ENCODE results near the gene DTX3L.
"Not testable (repeated sequence)": the region's sequence is repeated elsewhere in the genome, so short reads cannot be mapped to it uniquely, and the experiment has no call there.

The DTX3L gene

DNA sequence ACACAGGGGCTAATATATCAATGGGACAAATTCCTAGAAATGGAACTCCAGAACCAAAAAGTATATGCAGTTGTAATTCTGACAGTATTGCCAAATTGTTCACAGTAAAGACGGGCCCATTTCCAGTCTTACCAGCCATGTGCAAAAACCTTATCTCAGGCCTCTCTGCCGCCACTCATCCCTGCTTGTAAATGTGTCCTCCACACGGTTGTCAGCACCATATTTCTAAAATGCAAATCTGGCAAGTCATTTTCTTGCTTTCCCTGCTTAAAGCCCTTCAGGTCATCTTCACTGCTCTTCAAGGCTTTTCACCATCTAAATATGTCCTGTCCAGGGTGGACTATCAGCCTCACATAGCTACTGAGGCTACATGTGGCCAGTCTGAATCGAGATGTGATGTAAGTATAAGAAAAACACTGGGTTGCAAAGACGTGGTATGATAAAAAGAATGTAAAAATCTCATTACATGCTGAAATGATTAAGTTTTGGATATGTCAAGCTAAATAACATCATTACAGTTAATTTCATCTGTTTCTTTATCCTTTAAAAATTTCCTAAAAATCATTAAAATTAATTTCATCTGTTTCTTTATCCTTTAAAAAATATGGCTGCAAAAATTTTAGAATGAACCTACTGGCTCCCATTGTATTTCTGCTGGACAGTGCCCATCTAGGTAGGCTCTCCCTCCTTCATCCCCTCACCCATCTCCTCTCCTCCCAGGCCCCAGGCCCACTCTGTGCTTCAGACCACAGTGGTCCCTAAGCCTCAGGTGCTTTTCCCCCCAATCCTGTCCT is 1.0 kb upstream of the DTX3L start:
- DNase-seq (ENCODE audit: low read depth in 2 of 2): no peak

DNA sequence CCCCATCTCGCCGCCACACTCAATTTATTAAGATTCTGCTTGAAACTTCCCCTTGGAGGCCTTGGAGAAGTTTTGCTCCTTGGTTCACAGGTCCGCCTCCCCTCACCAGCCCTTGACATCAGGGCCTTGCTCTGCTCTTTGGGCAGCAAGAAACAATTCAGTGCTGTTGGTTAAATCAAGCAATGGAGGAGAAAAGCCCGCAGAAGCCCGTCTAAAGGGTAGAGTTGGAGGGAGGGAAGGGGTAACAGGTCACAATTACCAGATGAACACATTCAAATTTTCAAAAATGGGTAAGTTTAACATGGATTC is 467 bp upstream of the DTX3L start:
- DNase-seq (ENCODE audit: low read depth in 2 of 2): no peak

DNA sequence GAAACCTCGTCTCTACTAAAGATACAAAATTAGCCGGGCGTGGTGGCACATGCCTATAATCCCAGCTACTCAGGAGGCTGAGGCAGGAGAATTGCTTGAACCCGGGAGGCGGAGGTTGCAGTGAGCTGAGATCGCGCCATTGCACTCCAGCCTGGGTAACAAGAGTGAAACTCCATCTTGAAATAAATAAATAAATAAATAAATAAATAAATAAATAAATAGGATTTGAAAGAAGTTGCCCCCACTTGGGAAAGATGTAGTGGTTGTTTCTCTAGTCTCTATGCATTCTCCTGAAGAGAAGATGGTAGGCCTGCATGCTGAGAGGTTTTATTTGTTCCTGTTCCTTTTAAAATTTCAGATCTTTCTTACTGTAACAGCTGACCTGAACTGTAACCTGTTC is 4.0 kb downstream of the DTX3L start:
- not testable (repeated sequence) for DNase-seq (ENCODE audit: low read depth in 2 of 2)

DNA sequence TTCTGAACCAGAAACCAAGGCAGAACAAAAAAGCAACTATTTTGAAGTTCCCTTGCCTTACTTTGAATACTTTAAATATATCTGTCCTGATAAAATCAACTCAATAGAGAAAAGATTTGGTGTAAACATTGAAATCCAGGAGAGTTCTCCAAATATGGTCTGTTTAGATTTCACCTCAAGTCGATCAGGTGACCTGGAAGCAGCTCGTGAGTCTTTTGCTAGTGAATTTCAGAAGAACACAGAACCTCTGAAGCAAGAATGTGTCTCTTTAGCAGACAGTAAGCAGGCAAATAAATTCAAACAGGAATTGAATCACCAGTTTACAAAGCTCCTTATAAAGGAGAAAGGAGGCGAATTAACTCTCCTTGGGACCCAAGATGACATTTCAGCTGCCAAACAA is 4.6 kb downstream of the DTX3L start:
- DNase-seq (ENCODE audit: low read depth in 2 of 2): no peak

DNA sequence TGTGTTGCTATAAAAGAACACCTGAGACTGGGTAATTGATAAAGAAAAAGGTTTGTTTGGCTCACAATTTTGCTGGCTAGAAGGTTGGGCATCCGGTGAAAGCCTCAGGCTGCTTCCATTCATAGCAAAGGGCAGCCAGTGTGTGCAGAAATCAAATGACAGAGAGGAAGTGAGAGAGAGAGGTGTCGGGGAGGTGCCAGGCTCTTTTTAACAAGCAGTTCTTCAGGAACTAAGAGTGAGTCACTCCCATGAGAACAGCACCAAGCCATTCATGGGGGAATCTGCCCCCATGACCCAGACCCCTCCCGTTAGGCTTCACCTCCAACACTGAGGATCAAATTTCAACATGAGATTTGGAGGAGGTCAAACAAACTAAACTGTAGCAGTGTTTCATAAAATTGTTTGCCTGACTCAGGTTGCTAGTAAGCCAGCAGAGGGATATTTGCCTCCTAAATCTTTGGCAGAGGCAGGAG is 8.8 kb downstream of the DTX3L start:
- no peak for DNase-seq (ENCODE audit: low read depth in 2 of 2)

DNA sequence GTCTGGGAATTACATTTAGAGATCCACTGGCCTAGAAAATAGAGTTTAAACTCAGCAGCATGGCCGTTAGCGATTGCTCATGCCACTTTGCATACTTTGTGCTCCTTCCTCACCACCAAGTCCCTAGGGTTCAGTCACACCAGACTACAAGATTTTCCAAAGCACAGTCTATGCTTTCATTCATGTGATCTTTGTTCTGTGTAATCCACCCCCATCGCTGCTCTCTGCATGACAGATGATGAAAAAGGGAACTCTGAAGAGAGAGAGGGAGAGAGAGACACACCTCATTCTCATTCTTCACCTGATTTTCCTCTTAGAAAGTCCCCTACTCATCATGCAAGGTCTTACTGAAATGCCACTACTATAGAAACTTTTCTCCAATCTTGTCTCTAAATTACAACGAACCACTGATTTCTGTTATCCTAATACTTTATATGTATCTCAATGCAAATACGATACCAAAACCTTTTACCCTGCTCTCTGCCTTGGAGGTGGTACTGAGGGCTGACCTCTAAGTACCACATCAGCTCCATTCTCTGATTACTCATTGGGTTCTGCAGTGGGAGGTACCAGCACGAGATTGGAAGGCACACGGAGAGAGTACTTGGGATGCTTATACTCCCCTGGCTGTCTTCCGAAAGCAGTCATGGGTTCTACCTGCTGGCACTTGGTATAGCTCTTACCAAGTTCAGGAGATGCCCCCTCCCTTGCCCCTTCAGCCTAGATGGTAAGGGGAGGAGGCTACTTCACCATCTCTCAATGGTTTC is 12.2 kb downstream of the DTX3L start:
- DNase-seq (ENCODE audit: low read depth in 2 of 2): no peak

DNA sequence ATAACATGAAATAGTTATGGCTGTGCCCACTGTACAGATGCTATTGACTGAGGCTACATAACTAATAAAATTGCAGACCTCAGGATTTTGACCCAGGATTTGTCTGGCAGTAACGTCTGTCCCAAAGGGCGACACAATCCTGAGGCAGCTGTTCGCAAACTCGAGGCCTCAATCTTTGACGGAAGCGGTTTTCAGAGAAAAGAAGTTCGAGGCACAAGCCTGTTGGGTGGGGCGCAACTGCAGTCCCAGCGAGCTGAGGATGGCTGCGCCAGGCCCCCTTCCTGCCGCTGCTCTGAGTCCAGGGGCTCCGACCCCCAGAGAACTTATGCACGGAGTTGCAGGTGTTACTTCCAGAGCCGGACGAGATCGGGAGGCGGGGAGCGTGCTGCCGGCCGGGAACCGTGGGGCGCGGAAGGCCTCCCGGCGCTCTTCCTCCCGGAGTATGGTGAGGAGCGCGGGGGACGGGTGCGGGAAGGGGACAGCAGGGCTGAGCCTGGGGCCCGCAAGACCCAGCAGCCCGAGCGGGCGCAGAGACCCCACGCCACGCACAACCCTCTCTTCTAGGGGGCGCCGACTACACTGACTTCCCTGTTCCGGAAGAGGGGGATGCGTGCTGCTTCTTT is 13.4 kb downstream of the DTX3L start, which contains the start of gene PARP15:
PARP15 (plus strand) TSS at position 242 of the 623 bp plus-strand sequence; CDS start at position 260, 18 bp downstream.
- no peak for DNase-seq (ENCODE audit: low read depth in 2 of 2)

DNA sequence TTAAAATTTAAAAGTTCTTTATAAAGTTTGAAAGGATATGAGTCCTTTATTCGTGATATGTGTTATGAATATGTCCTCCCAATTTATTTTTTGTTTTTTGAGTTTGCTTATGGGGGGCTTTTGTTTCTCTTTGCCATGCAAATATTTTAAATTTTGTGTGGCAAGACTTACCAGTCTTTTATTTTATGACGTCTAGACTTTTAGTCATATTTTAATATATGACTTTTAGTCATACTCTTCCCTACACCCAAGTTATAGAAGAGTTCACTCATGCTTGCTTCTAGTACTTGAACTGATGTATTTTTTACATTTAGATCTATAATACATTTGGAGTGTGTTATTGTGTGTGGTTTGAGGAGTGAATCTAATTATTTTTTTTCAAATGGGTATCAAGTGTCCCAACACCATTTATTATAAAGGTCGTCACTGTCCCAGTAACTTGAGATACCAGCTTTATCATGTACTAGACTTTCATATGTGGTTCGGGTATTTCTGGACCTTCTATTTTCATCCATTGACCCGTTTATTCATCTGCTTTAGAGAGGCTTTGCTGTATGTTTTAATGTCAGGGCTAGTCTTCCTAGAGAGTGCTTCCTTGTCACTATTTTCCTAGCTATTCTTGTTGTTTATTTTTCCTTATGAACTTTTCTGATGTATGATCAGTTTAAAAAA is 14.1 kb downstream of the DTX3L start:
- no peak for DNase-seq (ENCODE audit: low read depth in 2 of 2)

DNA sequence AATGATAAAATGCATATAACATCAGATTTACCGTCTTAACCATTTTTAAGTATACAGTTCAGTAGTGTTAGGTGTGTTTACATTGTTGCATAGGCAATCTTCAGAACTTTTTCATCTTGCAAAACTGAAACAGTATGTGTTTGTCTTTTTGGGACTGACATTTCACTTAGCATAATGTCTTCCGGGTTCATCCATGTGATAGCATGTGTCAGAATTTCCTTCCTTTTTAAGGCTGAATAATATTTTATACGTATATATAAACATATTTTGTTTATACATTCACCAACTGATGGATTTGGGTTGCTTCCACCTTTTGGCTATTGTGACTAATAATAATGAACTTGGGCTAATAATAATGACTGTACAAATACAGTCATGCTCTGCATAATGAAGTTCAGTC is 16.3 kb downstream of the DTX3L start:
- DNase-seq (ENCODE audit: low read depth in 2 of 2): no peak

DNA sequence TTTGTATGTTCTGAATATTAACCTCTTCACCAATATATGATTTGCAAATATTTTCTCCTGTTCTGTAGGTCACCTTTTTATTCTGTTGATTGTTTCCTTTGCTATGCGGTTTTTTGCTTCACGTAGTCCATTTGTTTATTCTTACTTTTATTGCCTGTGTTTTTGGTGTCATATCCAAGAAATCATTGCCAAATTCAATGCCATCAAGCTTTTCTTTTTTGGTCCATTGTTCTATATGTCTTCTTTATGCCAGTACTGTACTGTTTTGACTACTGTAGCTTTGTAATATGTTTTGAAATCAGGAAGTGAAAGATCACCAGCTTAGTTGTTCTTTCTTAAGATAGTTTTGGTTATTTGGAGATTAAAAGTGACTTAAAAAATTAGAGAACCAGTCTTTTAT is 17.5 kb downstream of the DTX3L start:
- DNase-seq (ENCODE audit: low read depth in 2 of 2): no peak

DNA sequence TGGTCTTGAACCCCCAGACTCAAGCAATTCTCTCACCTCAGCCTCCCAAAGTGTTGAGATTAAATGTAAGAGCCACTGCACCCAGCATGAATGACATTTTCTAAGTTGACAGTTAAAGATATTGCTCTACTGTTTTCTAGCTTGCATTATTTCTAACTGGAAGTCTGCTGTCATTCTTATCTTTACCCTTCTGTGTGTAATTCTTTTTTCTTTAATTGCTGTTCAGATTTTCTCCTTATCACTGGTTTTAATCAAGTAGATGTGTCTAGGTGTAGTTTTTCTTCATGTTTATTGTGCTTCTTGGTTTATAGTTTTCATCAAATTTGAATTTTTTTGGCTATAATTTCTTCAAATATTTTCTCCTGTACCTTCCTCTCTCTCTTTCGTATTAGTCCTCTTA is 18.3 kb downstream of the DTX3L start:
- no peak for DNase-seq (ENCODE audit: low read depth in 2 of 2)

DNA sequence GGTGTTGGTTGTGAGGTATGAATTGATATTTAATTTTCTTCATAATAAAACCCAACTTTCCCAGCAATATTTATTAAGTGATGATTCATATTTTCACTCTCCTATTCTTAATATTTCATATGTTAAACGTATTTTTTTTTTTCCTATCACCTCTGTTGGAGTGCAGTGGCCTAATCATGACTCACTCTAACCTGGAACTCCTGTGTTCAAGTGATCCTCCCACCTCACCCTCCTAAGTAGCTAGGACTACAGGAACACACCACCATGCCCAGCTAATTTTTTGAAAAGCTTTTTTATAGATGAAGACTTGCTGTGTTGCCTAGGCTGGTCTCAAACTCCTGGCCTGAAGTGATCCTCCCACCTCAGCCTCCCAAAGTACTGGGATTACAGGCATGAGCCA is 22.0 kb downstream of the DTX3L start:
- no peak for DNase-seq (ENCODE audit: low read depth in 2 of 2)

DNA sequence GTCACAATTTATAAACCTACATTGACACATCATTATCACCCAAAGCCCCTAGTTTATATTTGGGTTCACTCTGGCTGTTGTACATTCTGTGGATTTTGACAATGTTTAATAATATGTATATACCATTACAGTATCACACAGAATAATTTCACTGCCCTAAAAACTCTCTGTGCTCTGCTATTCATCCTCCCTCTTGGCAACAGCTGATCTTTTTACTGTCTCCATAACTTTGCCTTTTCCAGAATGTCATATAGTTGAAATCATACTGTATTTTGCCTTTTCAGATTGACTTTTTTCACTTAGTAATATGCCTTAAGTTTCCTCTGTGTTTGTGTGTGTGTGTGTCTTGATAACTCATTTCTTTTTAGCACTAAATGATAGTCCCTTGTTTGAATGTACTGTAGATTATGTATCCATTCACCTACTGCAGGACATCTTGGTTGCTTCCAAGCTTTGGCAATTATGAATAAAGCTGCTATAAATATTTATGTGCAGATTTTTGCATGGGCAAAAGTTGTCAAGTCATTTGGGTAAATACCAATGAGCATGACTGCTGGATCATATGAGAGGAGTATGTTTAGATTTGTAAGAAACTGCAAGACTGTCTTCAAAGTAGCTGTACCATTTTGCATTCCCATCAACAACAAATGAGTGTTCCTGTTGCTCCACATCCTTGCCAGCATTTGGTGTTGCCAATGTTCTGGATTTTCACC is 22.8 kb downstream of the DTX3L start:
- no peak for DNase-seq (ENCODE audit: low read depth in 2 of 2)

DNA sequence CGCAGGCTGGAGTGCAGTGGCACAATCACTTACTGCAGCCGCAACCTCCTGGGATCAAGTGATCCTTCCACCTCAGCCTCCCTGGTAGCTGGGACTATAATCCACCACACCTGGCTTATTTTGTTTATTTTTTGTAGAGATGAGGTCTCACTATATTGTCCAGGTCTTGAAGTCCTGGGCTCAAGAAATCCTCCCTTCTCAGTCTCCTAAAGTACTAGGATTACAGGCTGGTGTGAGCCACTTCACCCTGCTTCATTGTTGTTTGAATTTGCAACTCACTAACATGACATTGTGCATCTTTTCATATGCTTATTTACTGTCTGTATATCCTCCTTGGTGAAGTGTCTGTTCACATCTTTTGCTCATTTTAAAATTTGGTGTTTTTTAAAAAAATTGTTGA is 23.4 kb downstream of the DTX3L start:
- DNase-seq (ENCODE audit: low read depth in 2 of 2): no peak

DNA sequence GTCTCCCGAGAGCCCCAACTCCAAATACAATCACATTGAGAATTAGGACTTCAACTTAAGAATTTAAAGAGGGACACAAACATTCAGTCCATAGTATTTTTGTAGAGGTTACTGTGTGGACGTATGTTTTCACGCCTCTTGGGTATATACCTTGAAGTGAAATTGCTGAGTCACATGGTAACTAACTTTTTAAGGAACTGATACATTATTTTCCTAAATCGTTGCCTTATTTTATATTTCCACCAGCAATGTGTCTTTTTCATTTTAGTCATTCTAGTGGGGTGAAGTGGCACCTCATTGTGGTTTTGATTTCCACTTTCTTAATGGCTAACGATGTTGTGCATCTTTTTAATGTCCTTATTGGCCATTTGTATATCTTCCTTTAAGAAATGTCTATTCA is 25.2 kb downstream of the DTX3L start:
- DNase-seq (ENCODE audit: low read depth in 2 of 2): no peak

DNA sequence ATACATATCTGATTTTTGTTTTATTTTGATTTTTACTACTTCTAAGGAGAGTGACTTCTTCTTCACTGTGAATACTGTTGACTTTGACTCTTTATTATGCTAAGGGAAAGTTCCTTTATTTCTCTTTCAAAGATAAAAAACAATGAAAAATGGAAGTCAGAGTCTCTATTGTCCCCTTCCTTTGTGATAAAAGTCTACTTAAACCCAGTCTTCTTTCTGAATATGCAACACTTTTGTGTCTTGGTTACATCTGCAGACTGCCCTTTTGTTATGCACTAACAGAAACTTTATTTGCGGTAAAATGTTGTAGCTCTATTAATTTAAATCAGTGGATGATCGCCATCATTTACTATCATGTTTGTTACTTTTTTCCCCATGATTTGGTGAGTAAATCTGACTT is 26.5 kb downstream of the DTX3L start:
- DNase-seq (ENCODE audit: low read depth in 2 of 2): no peak

DNA sequence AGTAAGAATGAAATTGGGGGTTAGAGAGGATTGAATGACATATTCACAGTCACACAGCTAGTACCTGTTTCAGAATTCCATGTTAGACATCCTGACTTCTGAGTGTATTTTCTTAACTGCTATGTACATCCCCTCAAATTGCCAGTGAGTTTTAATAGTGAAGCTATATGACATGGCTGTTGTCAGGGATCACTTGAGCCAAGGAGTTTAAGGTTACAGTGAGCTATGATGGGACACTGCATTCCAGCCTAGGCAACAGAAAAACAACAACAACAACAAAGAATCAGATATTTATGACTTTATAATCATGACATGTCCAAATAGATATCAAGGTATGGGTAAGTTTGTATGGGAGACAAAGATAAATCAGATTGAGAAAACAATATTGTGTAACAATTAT is 29.9 kb downstream of the DTX3L start:
- no peak for DNase-seq (ENCODE audit: low read depth in 2 of 2)

DNA sequence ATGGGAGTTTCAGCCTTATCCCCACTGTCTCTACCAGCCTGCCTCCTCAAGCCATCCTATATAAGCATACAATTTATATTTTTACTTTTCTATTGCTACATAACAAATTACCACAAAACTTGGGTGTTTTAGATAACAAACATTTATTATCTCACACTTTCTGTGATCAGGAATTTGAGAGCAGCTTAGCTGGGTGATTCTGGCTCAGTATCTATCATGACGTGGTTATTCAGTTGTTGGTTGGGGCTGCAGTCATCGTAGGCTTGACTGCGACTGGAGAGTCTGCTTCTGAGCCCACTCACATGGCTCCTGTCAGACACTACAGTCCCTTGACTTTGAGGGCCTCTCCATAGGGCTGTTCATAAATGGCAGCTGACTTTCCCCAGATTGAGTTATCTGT is 34.0 kb downstream of the DTX3L start:
- no peak for DNase-seq (ENCODE audit: low read depth in 2 of 2)

DNA sequence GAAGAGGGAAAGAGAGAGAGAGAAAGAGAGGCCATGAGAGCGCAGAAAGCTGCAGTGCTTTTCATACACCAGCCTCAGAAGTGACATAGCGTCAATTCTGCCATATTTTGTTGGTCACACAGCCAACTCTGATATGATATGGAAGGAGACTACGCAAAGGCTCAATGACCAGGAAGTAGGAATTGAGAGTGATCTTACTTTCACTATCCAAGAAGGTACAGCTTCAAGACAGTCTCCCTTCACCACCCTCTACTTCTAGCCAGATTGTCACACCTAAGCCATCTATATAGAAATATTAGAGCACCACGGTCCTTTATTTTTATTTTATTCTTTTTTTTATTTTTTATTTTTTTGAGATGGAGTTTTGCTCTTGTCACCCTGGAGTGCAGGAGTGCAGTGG is 34.4 kb downstream of the DTX3L start:
- no peak for DNase-seq (ENCODE audit: low read depth in 2 of 2)

DNA sequence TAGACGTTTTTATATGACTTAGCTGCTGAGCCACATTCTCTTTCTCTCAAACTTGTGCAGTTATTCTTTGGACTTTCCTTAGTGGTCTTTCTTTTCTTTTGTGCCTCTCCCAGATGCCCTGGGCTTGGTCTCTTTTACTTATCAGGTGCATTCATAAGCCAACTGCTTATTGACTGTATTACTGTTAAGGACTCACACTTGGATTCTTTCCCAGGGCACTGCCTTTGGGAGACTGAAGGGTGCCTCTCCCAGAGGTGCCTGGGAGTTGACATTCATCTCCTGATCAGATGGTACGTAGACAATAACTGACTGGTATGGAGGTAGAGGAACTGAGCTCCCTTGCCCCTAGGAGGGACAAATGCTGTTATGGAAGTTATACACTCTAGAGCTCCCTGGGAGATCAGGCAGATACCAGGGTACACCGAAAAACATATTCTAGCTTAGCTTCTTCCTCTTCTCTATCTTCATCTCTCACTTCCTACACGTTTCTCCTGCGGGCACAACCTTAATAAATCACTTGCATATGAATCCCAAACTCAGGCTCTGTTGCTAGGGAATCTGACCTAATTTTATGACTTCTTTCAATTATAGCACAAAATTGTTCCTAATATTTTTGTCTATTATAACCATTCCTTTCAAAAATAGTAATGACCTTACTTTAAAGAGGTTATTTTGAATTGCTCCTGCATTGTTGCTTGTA is 38.0 kb downstream of the DTX3L start:
- DNase-seq (ENCODE audit: low read depth in 2 of 2): no peak

DNA sequence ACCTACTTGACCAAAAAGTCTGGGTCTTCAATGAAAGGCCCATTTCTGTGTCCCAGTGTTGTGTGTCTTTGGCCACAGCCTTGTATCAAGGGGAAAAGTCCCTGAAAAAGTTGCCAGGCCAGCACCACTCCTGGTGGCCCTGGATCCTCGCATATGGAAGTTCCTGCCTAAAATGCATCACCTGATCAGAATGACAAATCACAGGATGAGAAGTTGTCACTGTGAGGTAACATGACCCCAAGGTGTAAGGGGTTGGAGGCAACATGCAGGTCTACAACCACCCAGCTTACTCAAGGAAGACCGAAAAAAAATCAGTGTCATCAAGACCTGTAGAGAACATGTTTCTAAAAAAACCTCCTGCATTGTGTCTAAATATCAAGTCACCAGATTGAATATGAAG is 38.9 kb downstream of the DTX3L start:
- no peak for DNase-seq (ENCODE audit: low read depth in 2 of 2)
